Epithelial cell of proximal tubule (primary cell): ENCODE data around the gene OR10D3. TPM values are rescaled to one million over a fixed set of nuclear protein-coding genes. Genes with fewer than 3 reads are reported as not detected.

Experiments used
- DNase-seq: peaks from one replicate; pipeline ENCODE4 v3.0.0-alpha.2; 2011; ENCODE audit warnings: low read depth
- H3K4me3 ChIP-seq: 2 replicates; pipeline ENCODE4 v1.5.1; 2011; ENCODE audit warnings: low read depth, mild to moderate bottlenecking, low read length
- total RNA-seq: library from RNA; depleted of rRNA; stranded (reverse); fragments of >200 nt; gene quantifications from 2 replicates; pipeline ENCODE4 v1.2.3, GENCODE V29; 2015
- TF ChIP-seq, protein P1 (sequence below): conservative IDR thresholded peaks from 2 replicates; pipeline ENCODE4 v1.5.1; 2012; ENCODE audit warnings: low read depth, mild to moderate bottlenecking, low read length

The OR10D3 gene
- total RNA-seq, 1 donor from 2014 or later, result not detected

DNA sequence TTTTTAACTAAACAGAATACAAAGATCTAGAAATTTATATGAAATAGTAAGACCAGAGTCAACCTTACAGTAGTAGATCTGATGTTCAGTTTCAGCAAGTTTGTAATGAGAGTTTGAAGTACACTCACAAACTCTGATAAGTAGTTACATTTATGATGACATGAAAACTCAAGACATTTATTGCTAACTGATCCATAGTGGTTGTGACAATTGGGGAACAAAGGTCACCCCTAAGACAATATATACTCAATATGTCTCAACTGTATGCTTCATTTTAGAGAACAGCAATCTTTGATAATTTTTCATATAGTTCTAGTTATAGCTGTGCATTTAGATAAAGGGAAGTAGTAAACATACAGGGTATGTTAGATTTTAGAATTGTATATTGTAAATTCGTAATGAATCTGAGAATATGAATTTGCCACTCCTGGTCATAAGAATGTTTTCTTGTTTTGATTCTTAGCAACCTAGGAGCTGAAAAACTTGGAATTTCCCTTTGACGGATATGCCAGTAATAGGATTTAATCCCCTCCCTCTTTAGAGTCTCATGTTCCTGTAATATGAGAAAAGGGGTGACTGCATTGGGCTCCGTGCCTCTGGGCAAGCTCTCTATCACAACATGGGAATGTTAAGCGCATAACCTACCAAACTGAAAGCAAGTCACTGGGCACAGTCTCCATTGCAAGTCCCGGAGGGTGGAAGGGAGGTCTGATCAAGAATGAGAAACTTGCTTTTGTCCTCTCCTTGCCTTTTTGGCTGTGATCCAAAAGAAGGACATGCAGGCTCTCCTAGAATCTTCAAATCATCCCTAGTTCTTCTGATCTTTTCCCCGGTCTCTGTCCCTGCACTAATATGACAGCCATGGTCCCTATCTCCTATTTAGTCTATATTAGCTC, 11.4 kb downstream of the OR10D3 start:
- DNase-seq, result no peak
- TF ChIP-seq, protein P1, sequence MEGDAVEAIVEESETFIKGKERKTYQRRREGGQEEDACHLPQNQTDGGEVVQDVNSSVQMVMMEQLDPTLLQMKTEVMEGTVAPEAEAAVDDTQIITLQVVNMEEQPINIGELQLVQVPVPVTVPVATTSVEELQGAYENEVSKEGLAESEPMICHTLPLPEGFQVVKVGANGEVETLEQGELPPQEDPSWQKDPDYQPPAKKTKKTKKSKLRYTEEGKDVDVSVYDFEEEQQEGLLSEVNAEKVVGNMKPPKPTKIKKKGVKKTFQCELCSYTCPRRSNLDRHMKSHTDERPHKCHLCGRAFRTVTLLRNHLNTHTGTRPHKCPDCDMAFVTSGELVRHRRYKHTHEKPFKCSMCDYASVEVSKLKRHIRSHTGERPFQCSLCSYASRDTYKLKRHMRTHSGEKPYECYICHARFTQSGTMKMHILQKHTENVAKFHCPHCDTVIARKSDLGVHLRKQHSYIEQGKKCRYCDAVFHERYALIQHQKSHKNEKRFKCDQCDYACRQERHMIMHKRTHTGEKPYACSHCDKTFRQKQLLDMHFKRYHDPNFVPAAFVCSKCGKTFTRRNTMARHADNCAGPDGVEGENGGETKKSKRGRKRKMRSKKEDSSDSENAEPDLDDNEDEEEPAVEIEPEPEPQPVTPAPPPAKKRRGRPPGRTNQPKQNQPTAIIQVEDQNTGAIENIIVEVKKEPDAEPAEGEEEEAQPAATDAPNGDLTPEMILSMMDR, result no peak
- H3K4me3 ChIP-seq, result no peak overlapping the region

DNA sequence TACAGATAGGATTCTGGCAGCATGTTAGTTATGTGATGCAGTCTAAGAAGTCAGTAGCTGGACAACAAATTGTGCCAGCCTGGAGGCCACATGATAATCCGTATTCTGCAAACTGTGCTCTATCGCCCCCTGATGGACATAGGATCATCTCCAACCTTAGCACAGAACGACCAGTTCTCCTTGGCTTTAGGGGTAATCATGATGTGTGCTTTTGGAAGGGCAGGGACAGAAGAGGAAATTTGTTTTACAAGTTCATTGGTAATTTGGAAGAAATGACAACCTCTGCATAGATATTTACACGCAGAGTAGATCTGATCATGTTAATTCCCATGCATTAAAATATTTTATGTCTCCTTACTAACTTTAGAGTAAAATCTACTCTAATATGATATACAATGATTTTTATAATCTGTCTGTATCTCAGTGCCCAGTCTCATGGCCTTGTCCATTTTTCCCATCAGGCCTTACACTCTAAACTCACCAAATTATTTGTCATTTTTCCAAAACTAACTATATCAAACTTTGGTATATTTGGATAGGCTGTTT, 12.1 kb downstream of the OR10D3 start:
- H3K4me3 ChIP-seq, result no peak overlapping the region
- peak; percentile 23 for DNase-seq
- TF ChIP-seq, protein P1, result peak; percentile 97

DNA sequence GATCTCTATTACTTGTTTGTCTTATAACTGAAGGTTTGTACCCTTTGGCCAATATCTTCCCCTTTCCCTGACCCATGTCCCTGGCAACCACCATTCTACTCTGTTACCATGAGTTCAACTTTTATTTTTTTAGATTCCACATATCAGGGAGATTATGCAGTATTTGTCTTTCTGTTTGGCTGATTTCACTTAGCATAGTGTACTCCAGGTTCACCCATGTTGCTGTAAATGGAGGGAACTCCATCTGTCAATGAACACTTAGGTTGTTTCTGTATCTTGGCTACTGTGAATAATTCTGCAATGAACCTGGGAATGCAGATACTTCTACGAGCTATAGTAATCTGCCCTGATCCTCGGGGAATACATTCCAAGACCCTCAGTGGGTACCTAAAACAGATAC, 14.9 kb downstream of the OR10D3 start:
- H3K4me3 ChIP-seq, result no peak overlapping the region
- DNase-seq, result no peak
- TF ChIP-seq, protein P1, result no peak

DNA sequence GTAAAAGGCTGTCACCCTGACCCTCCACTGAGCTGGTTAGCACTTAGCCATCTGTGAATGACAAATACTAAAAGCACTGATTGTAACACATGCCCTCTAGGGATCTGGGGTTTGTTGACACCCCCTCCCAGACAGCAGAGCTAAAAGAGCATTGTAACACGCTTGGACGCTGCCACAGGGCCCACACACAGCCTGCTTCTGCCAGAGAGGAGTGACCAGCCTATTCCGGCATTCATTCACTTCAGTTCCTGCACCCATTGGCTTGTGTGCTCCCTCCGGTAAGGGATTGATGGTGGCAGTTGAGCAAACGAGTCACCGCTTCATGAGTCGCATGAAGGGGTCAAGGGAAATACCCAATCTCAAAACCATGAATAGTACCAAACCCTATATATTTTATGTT, 15.8 kb downstream of the OR10D3 start:
- DNase-seq, result no peak
- no peak overlapping the region for H3K4me3 ChIP-seq
- TF ChIP-seq, protein P1, result no peak

DNA sequence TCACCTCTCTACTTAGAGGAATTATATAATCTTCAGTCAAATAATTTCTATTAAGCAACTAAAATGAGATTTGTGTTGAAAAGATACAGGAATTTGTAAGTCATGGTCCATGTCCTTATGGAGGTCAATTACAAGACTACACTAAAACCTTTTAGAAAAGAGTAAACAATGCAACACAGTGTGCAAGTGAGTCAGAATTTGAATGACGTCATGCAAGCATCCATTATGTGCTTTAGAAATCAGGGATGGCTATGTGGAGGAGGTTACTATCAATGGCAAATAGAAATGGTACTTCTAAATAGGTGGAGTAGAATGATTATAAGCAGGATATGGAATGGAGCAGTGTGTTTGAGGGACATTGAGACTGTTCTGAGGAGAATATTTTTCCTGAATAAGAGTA, 16.6 kb downstream of the OR10D3 start:
- TF ChIP-seq, protein P1, result no peak
- no peak overlapping the region for H3K4me3 ChIP-seq
- DNase-seq, result no peak

DNA sequence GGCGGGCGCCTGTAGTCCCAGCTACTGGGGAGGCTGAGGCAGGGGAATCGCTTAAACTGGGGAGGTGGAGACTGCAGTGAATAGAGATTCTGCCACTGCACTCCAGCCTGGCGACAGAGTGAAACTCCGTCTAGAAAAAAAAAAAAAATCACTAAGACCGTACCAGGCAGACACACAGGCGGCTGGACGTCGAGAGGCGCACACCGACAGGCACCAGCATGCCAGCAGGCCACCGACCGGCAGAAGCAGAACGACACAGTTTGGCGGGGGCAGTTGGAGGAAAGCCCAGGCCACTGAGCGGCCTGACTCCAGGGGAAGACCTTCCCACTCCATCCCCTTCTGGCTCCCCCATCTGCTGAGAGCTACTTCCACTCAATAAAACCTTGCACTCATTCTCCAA, 17.5 kb downstream of the OR10D3 start:
- DNase-seq, result no peak
- no peak overlapping the region for H3K4me3 ChIP-seq
- TF ChIP-seq, protein P1, result no peak

DNA sequence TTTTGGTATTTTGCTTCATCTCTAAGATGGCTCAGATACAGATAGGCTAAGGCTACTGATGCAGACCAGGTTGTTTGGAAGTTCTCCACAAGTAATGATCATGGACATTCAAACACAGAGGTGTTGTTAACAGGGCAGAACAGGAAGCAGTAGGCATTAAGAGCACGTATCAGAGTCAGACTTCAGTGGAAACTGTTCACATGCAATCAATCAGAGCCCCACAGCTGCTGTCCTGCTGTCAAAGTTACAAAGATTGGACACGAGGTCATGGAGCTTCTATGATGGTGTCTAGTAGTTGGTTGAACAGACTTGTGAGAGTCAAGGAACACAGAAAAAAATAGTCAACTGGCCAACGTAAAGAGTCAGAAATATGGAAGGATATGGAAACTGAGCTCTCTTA, 19.8 kb downstream of the OR10D3 start:
- TF ChIP-seq, protein P1, result no peak
- no peak for DNase-seq

More for the DNA sequence above, 19.8 kb downstream of the OR10D3 start:
- no peak overlapping the region for H3K4me3 ChIP-seq
